ENCODE results near the gene RPS10. TPM values are rescaled to one million over a fixed set of nuclear protein-coding genes. Genes with fewer than 3 reads are reported as not detected.

Gene RPS10
- total and polyA plus RNA-seq, 2 donors (not counting 3 experiments of a cell fraction or from before 2014, with no cell fraction given): 1,416 to 5,496 TPM

GRCh38 chr6:34375833-34376232 is 50.0 kb downstream of the RPS10 start:
- DNase-seq (ENCODE audit: low read depth, low spot score): no peak
- POLR2A ChIA-PET: no interaction called here
- Histone ChIP-seq H3K4me2 (ENCODE audit: insufficient read depth, low read length) (no peak overlapping the region), H3K9me1 (replicated peaks; ENCODE audit: control insufficient read depth, extremely low read depth, insufficient read depth, low read length) (no peaks in the 10 kb centered on the region), H3K4me3 (replicated peaks in 1 of 3; ENCODE audit: insufficient read depth in 1 of 3, low read depth in 1 of 3, low read length in 3 of 3) (no peak overlapping the region), H3K27me3 (ENCODE audit: control insufficient read depth in 2 of 2, insufficient read depth in 2 of 2, low read length in 2 of 2) (no peaks in the 10 kb centered on the region), H3K9me3 (replicated peaks; ENCODE audit: control insufficient read depth, insufficient read depth, low read length) (no peaks in the 10 kb centered on the region), H4K20me1 (replicated peaks; ENCODE audit: control insufficient read depth, extremely low read depth, insufficient read depth, low read length) (peaks cover 3% of the 10 kb centered on the region), H3K79me2 (ENCODE audit: control insufficient read depth, insufficient read depth, low read length) (peaks cover 75% of the 10 kb centered on the region), H3K9ac (replicated peaks; ENCODE audit: extremely low read depth, insufficient read depth, low read length) (no peak overlapping the region), H3K4me1 (ENCODE audit: control insufficient read depth, extremely low read depth, insufficient read depth, low read length) (peaks cover 6% of the 10 kb centered on the region), H3K27ac (ENCODE audit: insufficient read depth, low read depth, low read length) (no peak overlapping the region), H3K36me3 (ENCODE audit: control insufficient read depth in 2 of 2, extremely low read depth in 1 of 2, insufficient read depth in 2 of 2, low read length in 2 of 2) (no peaks in the 10 kb centered on the region), H2AFZ (ENCODE audit: low read depth, low read length) (no peak overlapping the region)
- BruUV-seq (replicated peaks): no TSS peak
- intact Hi-C loops (cut with micrococcal nuclease) (no loop called here), dilution Hi-C loops (cut with MboI; ENCODE audit: extremely low pct_ligation_motif_present, low sequenced_read_pairs) (no loop called here)
- FAIRE-seq: no peak
- TF ChIP-seq GATA2 (IDR thresholded peaks at IDR 0.05; ENCODE audit: insufficient read depth, insufficient read length, low read depth, low read length) (no peak), JUN (IDR thresholded peaks at IDR 0.05; ENCODE audit: borderline replicate concordance, insufficient read depth, insufficient read length, low read depth) (no peak), CTCF (IDR thresholded peaks at IDR 0.05; ENCODE audit: extremely low read depth in 1 of 2, insufficient read depth in 1 of 2, low read depth in 1 of 2, low read length in 2 of 2) (no peak), MAX (IDR thresholded peaks at IDR 0.05; ENCODE audit: insufficient read depth, insufficient read length) (no peak), POLR2A (IDR thresholded peaks at IDR 0.05; ENCODE audit: low read depth, low read length) (no peak), FOS (IDR thresholded peaks at IDR 0.05; ENCODE audit: borderline replicate concordance, insufficient read depth, low read length) (no peak), EZH2 (IDR thresholded peaks at IDR 0.05; ENCODE audit: borderline replicate concordance, low read depth, low read length, severe bottlenecking) (no peak), MYC (IDR thresholded peaks at IDR 0.05; ENCODE audit: low read depth, low read length) (no peak), POLR2AphosphoS5 (IDR thresholded peaks at IDR 0.05; ENCODE audit: insufficient read depth, low read depth, low read length) (no peak)
- CTCF ChIA-PET: no interaction called here

Measured in endothelial cell of umbilical vein (primary cell).